Muscle of leg (tissue), 11 donors: Measurements from ENCODE around the gene DNAAF9. TPM values are rescaled to one million over a fixed set of nuclear protein-coding genes. Genes with fewer than 3 reads are reported as not detected.

Source experiments
- DNase-seq: peaks from one replicate; pipeline ENCODE4 v3.0.0; 2013
- H3K27ac ChIP-seq: one replicate; pipeline ENCODE4 v1.5.1; 2013; ENCODE audit warnings: mild to moderate bottlenecking, low read length, control low read depth
- H3K27me3 ChIP-seq: one replicate; pipeline ENCODE4 v1.6.1; 2013; ENCODE audit warnings: low read length; ENCODE audit not compliant: control insufficient read depth, insufficient read depth
- H3K36me3 ChIP-seq: one replicate; pipeline ENCODE4 v1.6.1; 2013; ENCODE audit warnings: low read length; ENCODE audit not compliant: control insufficient read depth, insufficient read depth
- H3K4me1 ChIP-seq: one replicate; pipeline ENCODE4 v1.6.1; 2013; ENCODE audit warnings: low read length; ENCODE audit not compliant: control insufficient read depth, insufficient read depth
- H3K4me3 ChIP-seq: one replicate; pipeline ENCODE4 v1.5.1; 2013; ENCODE audit warnings: low read length, control low read depth
- H3K9me3 ChIP-seq: replicated peaks from 2 replicates; pipeline ENCODE4 v1.6.1; 2013; ENCODE audit warnings: low read depth, low read length; ENCODE audit not compliant: control insufficient read depth
- WGBS: methylation state at CpG from one replicate; pipeline ENCODE4 v1.1.5; 2013; ENCODE audit warnings: missing lambda C conversion rate; ENCODE audit not compliant: insufficient coverage; 5-methylcytosine and 5-hydroxymethylcytosine counted together
- polyA plus RNA-seq, 8 donors: library from polyadenylated mRNA; unstranded; fragments of 120-200 nt; gene quantifications; one replicate each; pipeline versions ENCODE4 v1.2.1 to v1.2.3, GENCODE V29; 2013; ENCODE audit warnings: inconsistent platforms in 1 of 8, low replicate concordance in 1 of 8; ENCODE audit not compliant: insufficient read length in 8 of 8, insufficient read depth in 1 of 8
- total RNA-seq: library from RNA; stranded (reverse); fragments of 120-200 nt; gene quantifications from one replicate; pipeline ENCODE4 v1.2.4, GENCODE V29; 2013

Gene DNAAF9
- total and polyA plus RNA-seq, 9 donors = 12.4 to 16.6 (median 14.4) TPM

DNA sequence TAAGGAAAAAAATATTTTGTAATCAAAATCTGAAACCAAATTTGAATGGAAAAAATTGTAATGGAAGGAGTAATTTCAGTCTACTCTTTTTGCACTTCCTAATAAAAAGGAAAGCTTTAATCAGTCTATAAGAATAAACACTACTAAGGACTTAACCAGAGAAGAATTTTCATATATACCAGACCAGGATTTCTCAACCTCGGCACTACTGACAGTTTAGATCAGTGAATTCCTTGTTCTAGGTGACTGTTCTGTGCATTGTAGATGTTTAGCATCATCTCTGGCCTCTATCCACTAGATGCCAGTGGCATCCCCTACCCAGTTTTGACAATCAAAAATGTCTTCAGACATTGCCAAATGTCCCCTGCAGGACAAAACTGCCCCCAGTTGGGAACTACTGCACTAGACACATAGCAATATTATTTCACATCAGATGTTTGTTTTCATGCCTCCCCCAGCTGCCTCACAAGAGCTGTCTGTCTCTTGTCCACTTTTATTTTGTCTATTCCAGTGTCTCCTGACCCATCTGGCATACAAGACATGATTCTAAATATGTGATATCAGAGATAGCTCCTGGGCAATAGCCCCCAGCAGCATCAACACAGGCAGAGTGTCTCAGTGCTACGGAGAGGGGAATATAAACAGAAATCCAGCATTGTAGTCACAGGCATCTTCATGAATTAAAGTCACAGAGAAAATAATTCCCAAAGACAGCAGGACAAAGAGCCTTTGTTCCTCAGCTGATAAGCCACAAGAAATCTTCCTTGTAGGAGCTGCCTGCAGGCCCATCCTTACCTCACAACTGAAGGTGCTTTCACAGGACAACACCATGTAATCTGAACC lies 27.0 kb downstream of the DNAAF9 start:
- H3K27me3 ChIP-seq = no peaks in the 10 kb centered on the region
- WGBS = 100% methylated on average over 1 of the region's 2 CpGs
- no peak overlapping the region for H3K4me3 ChIP-seq
- DNase-seq = no peak
- H3K36me3 ChIP-seq = peaks cover 24% of the 10 kb centered on the region
- H3K9me3 ChIP-seq = peaks cover 3% of the 10 kb centered on the region
- peaks cover 10% of the 10 kb centered on the region for H3K4me1 ChIP-seq
- no peak overlapping the region for H3K27ac ChIP-seq

- Histone ChIP-seq H3K4me3 (no peak overlapping the region), H3K36me3 (peaks cover 40% of the 10 kb centered on the region), H3K4me1 (peaks cover 10% of the 10 kb centered on the region), H3K9me3 (no peaks in the 10 kb centered on the region), H3K27me3 (no peaks in the 10 kb centered on the region), H3K27ac (peak overlapping the region; percentile 47)
- DNase-seq = peak; percentile 63
- WGBS = 58% methylated on average over 2 of the region's 2 CpGs
Measured at GRCh38 chr20:3378138-3378537, 29.3 kb downstream of the DNAAF9 start.

DNA sequence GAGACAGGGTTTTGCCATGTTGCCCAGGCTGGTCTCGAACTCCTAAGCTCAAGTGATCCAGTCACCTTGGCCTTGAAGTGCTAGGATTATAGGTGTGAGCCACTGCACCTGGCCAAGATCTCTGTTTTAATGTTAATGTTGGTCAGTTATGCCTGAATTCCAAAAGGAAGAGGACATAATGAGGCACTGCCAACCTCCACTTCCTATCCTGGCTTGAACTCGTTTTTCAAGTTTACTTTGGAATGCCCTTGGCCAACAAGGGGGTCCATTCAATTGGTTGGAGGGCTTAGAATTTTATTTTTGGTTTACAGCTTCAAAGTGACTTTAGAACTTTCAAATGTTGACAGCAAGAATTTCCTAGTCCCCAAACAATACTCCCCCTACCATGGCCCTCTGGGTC lies 29.8 kb downstream of the DNAAF9 start:
- peaks cover 45% of the 10 kb centered on the region for H3K36me3 ChIP-seq
- peaks cover 10% of the 10 kb centered on the region for H3K4me1 ChIP-seq
- H3K4me3 ChIP-seq = no peak overlapping the region
- no peaks in the 10 kb centered on the region for H3K9me3 ChIP-seq
- peak overlapping the region; percentile 47 for H3K27ac ChIP-seq
- 100% methylated on average over 1 of the region's 2 CpGs for WGBS
- no peak for DNase-seq
- H3K27me3 ChIP-seq = no peaks in the 10 kb centered on the region

GRCh38 chr20:3374296-3374695 lies 33.2 kb downstream of the DNAAF9 start:
- peak; percentile 29 for DNase-seq
- Histone ChIP-seq H3K27ac (no peak overlapping the region), H3K27me3 (no peaks in the 10 kb centered on the region), H3K4me1 (peaks cover 10% of the 10 kb centered on the region), H3K9me3 (no peaks in the 10 kb centered on the region), H3K36me3 (peaks cover 43% of the 10 kb centered on the region), H3K4me3 (no peak overlapping the region)

GRCh38 chr20:3371754-3372153 lies 35.7 kb downstream of the DNAAF9 start:
- Histone ChIP-seq H3K36me3 (peaks cover 42% of the 10 kb centered on the region), H3K27me3 (no peaks in the 10 kb centered on the region), H3K4me3 (no peak overlapping the region), H3K9me3 (no peaks in the 10 kb centered on the region), H3K27ac (no peak overlapping the region), H3K4me1 (no peaks in the 10 kb centered on the region)
- no CpG with 5 or more reads among the region's 2 CpGs for WGBS
- DNase-seq = peak; percentile 15

GRCh38 chr20:3367089-3367488 lies 40.4 kb downstream of the DNAAF9 start:
- peaks cover 26% of the 10 kb centered on the region for H3K36me3 ChIP-seq
- H3K27me3 ChIP-seq = no peaks in the 10 kb centered on the region
- WGBS = no CpG with 5 or more reads among the region's 3 CpGs
- H3K4me3 ChIP-seq = no peak overlapping the region
- no peaks in the 10 kb centered on the region for H3K4me1 ChIP-seq
- H3K9me3 ChIP-seq = no peaks in the 10 kb centered on the region
- no peak overlapping the region for H3K27ac ChIP-seq
- no peak for DNase-seq

- Histone ChIP-seq H3K4me1 (no peaks in the 10 kb centered on the region), H3K4me3 (no peak overlapping the region), H3K27me3 (no peaks in the 10 kb centered on the region), H3K9me3 (no peaks in the 10 kb centered on the region), H3K36me3 (peaks cover 26% of the 10 kb centered on the region), H3K27ac (no peak overlapping the region)
- no peak for DNase-seq
- 84% methylated on average over 2 of the region's 3 CpGs for WGBS
Measured at GRCh38 chr20:3364323-3365013, 43.0 kb downstream of the DNAAF9 start.

DNA sequence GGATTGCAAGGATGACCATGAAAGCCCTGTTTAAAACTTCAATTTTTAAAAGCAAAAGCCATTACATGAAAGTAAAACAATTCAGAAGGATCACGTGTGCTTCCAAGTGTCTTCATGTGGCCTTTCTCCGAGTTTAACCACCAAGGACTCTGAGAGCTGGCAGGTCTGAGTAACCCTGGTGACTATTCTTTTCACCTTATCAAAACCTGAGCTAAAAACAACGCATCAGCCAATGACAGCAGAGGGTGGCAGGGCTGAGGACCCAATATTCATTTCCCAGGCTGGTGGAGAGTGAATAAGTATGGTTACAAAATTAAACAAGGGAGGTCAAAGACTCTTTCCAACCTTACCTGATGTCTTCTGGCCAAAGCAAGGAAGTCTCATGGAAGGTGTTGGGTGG lies 46.7 kb downstream of the DNAAF9 start:
- Histone ChIP-seq H3K36me3 (peaks cover 21% of the 10 kb centered on the region), H3K9me3 (no peaks in the 10 kb centered on the region), H3K4me3 (no peak overlapping the region), H3K4me1 (no peaks in the 10 kb centered on the region), H3K27me3 (no peaks in the 10 kb centered on the region), H3K27ac (no peak overlapping the region)
- 93% methylated on average over 2 of the region's 3 CpGs for WGBS
- no peak for DNase-seq

DNA sequence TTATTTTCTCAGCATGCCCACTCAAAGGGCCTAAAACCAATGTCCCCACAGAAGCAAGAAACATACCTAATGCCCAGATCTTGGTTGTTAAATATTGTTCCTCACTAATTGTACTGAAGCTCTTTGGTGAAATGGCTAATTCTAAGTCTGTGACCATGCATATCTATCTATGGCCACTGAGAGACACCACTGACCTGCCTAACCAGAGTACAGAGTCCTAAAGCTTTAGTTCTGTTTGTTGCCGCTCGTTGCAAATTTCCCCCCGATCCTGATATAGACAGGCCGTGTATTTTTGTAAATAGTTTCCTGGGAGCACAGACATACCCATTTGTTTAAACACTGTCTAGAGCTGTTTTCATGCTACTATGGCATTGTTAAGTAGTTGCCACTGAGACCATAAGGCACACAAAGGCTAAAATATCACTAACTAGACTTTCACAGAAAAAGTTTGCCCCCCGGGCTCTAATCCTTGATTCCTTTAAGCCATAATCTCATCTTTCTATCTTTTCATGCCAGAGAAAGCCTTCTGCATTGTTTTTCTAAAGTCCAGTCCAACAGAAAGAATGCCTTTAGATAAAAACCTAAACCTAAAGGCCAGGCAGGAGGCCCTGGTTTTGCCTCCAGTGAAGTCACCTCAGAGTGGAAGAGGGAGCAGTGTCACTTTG lies 48.7 kb downstream of the DNAAF9 start:
- H3K4me3 ChIP-seq = no peak overlapping the region
- H3K27ac ChIP-seq = no peak overlapping the region
- no peaks in the 10 kb centered on the region for H3K9me3 ChIP-seq
- H3K4me1 ChIP-seq = no peaks in the 10 kb centered on the region
- peak; percentile 5 for DNase-seq
- 100% methylated on average over 1 of the region's 5 CpGs for WGBS
- no peaks in the 10 kb centered on the region for H3K27me3 ChIP-seq
- peaks cover 22% of the 10 kb centered on the region for H3K36me3 ChIP-seq
